Measurements from ENCODE around the gene C19orf12.

The C19orf12 gene

GRCh38 chr19:29662278-29662603 lies 52.8 kb downstream of the C19orf12 start:
- DNase-seq: no peak

- DNase-seq: no peak
Observed at GRCh38 chr19:29660835-29661234, 54.2 kb downstream of the C19orf12 start.

- no peak for DNase-seq
Observed at GRCh38 chr19:29658221-29658991, 56.7 kb downstream of the C19orf12 start.

- DNase-seq: no peak
Observed at GRCh38 chr19:29655648-29656335, 59.3 kb downstream of the C19orf12 start.

GRCh38 chr19:29653398-29653797 lies 61.7 kb downstream of the C19orf12 start:
- DNase-seq: no peak

GRCh38 chr19:29651622-29652394 lies 63.3 kb downstream of the C19orf12 start:
- DNase-seq: no peak

- DNase-seq: no peak
Observed at GRCh38 chr19:29650772-29651387, 64.2 kb downstream of the C19orf12 start.

All from NK-92 treated with Interleukin-12 subunit alpha and Interleukin-12 subunit beta, amount 100 ng/mL, for 24 hours (cell line).